ENCODE measurements around the gene SUDS3.

- TF ChIP-seq CTCF (conservative IDR thresholded peaks at IDR 0.05 in 1 of 2, IDR thresholded peaks at IDR 0.05 in 1 of 2; ENCODE audit: extremely low read depth in 1 of 2, insufficient read depth in 1 of 2, low read depth in 1 of 2, low read length in 2 of 2) (no peak), EZH2 (IDR thresholded peaks at IDR 0.05; ENCODE audit: borderline replicate concordance, low read length) (no peak)
These were observed 34.3 kb upstream of the SUDS3 start for GRCh38 chr12:118342090-118342489.

Measured in mammary epithelial cell (primary cell).